HG03060 (cell line): ENCODE results near the gene AGAP1.
"Not testable (repeated sequence)": the region's sequence is repeated elsewhere in the genome, so short reads cannot be mapped to it uniquely, and the experiment has no call there.

Experiments
- ATAC-seq: cut with Tn5 transposase; IDR thresholded peaks from one replicate; pipeline ENCODE4 v1.9.1; 2021; ENCODE audit warnings: low read depth, moderate number of reproducible peaks; ENCODE audit not compliant: unreplicated experiment

Gene AGAP1

DNA sequence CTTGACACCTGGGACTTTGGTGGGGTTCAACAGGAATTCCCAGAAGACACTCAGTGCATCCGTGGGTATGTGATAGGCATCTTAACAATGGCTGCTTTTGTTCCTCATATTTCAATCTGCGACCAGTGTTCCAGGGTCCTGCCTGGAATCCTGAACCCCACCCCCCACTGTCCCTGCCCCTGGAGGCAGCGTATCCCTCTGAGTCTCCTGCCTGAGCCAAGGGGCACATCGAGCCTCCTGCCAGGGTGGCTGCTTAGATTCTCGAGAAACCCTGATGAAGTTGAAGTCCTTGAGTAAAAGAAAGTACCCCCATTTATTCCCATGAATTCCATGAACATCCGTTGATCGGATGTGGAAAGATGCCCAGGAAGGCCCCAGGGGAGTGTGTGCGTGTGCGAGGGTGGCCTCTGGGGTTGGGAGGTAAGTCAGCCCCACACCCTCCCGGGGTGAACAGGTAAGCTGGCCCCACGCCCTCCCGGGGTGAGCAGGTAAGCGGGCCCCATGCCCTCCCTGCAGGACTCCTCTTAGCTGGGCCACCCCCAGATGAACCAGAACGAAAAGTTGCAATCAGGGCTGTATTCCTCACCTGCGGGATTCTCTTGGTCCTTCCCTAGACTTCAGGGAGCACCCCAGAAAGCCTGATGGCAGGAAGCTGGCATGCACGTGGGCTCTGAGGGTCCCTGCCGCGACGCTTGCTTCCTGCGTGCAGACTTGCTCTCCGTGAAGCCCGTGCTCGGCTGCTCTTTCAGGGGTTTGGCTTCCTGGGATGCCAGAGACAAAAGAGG, 253.3 kb downstream of the AGAP1 start:
- ATAC-seq, result no peak

GRCh38 chr2:235747786-235748091, 253.9 kb downstream of the AGAP1 start:
- ATAC-seq, result no peak

DNA sequence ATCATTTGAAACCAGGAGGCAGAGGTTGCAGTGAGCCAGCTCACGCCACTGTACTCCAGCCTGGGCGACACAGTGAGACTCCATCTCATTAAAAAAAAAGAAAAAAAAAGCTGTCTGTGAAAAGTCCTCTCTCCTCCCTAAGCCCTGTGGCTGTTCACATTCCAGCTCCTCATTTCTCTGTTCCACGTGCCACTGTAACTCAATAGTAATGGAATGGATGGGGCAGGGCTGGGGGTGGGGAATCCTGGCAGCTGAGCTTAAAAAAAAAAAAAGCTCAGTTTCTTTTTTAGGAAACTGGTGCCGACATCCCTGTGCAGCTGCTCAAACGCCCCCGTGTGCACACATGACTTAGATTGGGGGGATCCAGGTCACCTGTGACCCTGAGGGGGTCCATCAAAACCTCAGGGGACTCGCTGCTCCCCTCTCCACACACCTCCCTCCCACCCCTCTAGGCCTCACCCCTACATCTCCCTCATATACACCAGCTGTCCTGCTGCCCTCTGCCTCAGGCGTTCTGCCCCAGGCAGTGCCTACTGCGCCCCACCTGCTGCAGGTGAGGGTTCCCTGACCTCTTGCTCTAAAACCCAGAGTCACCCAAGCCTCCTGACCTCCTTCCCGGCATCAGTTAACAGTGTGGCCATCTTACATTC, 255.4 kb downstream of the AGAP1 start:
- no peak for ATAC-seq

DNA sequence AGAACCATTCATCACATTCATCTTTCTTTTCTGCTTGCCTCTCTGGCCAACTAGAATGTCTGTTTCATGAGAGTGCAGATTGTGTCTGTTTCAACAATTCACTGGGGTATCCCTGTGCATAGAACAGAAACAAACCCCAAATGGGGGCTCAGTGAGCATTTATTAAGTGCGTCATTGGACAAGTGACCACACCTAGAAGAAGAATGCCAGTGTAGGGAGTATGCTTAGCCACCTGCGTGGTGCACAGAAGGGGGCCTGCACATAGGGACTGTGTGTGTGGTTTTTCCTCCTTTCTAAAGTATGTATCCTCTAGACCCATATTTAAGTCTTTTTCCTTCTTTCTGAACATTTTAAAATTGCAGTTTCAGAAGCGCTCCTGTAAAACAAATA, 255.9 kb downstream of the AGAP1 start:
- no peak for ATAC-seq

DNA sequence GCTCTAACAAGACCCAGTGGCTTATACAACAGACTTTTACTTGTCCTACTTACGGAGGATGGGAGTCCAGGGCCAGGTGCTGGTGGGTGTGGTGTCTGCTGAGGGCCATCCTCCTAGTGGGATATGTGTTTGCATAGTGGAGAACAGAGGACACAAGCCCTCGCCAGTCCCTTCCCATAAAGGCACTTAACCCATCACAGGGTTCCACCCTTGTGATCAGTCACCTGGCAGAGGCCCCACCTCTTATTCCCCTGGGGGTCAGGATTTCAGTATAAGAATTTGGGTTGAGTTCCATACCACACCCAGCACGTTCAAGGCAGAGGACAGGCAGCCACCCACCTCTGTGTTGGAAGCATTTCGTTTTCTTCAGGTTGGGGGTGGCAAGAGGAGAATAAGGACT, 259.0 kb downstream of the AGAP1 start:
- no peak for ATAC-seq

DNA sequence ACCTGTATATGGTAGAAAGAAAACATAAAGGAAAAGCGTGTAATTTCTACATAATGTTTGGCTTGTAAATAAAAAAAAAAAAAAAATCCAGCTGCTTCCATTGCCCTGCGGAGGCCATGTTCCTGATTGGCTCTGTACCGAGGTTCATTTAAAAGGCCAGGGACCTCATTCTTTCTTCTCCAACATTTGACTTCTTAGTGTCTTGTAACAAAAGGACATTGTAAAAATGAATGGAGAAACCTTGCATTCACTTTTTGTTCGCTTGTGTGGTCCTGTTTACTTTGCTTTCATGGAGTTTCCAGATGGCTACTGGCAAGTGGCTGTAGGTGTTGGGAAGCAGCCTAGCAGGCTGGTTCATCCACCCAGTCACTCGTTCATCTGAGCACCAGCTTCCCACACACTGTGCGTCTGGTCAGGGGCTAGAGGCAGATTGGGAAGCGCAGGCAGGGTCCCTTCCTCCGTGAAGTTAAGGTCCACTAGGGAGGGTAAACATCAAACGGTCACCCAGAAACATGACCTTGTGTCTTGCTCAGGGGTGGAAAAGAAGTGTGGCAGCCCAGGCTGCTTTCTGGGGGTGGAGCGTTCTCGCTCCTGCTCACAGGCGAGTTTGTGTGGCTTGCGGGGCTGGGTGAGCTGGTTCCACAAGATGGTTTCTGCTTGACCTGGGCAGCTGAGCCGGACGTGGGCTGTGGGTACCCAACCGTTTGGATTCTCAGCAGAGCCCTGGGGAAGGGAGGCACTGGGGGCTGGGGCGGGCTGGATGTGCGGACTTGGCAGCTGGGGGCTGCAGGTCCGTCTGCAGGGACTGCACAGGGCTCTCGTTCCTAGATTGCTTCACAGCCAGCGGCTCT, 260.7 kb downstream of the AGAP1 start:
- no peak for ATAC-seq

DNA sequence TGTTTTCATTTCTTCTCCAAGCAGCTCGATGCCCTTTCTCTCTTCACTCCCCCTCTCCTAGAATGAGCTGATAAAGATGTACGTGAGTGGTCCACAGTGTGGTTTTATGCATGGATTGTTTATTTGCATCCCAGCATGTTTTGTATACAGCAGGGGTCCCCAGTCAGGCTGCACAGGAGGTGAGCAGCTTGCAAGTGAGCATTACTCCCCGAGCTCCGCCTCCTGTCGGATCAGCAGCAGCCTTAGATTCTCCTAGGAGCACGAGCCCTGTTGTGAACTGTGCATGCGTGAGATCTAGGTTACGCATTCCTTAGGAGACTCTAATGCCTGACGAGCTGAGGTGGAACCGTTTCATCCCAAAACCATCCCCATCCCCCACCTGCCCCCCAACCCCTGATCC, 262.6 kb downstream of the AGAP1 start:
- ATAC-seq, result no peak

DNA sequence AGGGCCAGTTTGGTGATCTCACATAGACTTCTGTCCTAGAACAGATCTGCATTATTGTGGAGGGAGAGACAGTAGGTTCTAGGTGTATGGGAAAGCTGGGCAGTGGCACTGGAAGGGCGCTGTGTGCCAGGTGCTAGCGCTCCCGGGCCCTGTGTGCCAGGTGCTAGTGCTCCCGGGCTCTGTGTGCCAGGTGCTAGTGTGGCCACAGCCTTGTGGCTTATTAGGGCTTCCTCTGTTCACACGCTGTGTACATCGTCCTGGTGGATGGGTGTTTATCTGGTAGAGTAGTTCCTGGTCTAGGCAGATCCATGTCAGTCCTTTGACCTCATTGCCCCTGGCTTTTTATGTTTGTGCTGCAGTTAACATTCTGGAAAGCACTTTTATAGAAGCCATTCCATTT, 263.4 kb downstream of the AGAP1 start:
- no peak for ATAC-seq

DNA sequence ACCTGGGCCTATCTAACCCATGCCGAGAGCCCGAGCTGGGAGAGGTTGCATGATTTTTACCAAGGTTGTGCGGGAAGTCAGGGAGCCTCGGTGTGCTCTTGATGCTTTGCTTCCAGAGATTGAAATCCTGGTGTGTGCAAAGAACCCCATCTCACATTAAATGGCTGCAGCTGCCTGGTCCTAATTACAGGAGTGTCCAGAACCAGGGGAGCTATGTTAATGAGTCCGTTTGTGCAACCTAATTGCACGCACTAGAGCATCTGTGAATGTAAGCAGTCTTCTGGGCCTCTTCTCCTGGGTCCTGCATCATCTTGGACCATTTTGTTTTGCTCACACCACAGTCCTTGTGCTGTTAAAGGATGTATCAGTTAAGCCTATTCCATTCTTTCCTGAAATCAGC, 263.8 kb downstream of the AGAP1 start:
- no peak for ATAC-seq

DNA sequence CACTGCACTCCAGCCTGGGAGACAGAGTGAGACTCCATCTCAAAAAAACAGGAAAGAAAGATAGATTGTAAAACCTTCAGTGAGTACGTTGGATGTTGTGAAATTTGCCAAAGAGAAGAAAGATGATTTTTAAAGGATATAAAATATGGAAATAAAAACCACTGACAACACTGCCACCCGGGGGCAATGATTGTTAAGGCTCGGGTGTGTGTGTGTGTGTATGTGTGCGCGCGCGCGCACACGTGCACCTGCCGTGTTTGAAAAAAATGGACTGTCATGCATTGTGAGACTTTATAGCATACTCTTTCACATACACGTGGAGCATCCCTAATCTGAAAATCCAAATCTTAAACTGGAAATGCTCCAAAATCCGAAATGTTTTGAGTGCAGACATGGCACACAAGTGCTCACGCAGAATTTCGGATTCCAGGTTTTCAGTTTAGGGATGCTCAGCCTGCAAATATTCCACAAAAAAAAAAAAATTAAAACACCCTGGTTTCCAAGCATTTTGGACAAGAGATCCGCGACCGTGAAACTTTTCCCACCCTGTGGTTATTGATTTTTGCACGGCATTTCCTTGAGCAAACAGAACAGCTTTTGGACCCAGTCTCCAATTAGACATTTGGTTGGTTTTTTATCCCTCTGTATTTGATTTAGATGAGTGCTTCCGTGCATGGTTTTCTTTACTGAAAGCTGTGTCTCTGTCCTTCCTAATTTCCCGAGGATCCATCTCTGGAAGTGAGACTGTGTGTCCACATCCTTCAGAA, 269.2 kb downstream of the AGAP1 start:
- ATAC-seq, result no peak

- ATAC-seq, result no peak
Observed at GRCh38 chr2:235763816-235764215, 270.0 kb downstream of the AGAP1 start.

DNA sequence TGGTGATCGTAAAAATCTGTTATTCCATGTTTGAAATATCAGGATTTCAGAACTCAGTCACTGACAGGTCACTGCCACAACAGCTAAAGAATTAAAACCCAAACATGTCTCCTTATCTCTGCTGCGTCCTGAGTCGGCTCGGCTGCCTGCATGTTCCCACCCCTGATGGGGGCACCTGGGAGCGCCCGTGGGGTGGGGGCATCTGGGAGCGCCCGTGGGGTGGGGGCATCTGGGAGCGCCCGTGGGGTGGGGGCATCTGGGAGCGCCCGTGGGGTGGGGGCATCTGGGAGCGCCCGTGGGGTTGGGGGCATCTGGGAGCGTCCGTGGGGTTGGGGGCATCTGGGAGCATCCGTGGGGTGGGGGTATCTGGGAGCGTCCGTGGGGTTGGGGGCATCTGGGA, 270.6 kb downstream of the AGAP1 start:
- not testable (repeated sequence) for ATAC-seq

- ATAC-seq, result no peak
Observed at GRCh38 chr2:235765181-235765820, 271.5 kb downstream of the AGAP1 start.

DNA sequence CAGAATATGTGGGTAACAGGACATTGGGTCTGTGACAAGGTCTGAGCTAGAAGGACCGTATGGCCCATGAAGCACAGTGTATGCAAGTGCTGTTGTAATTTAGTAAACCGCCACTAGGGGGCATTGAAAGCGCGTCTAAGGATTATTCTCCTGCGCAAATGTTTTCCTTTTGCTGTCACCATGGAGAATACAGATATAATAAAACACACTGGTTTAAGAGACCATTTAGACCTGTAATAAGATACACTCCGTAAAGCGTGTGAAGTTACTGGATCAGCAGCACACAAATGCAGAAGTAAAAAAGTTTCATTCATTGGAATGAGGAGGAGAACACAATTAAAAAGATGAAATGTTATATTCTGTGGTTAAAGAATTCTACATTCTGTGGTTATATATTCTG, 272.4 kb downstream of the AGAP1 start:
- ATAC-seq, result no peak

- no peak for ATAC-seq
Observed at GRCh38 chr2:235768606-235769005, 274.8 kb downstream of the AGAP1 start.

- ATAC-seq, result no peak
Observed at GRCh38 chr2:235769046-235769445, 275.2 kb downstream of the AGAP1 start.

DNA sequence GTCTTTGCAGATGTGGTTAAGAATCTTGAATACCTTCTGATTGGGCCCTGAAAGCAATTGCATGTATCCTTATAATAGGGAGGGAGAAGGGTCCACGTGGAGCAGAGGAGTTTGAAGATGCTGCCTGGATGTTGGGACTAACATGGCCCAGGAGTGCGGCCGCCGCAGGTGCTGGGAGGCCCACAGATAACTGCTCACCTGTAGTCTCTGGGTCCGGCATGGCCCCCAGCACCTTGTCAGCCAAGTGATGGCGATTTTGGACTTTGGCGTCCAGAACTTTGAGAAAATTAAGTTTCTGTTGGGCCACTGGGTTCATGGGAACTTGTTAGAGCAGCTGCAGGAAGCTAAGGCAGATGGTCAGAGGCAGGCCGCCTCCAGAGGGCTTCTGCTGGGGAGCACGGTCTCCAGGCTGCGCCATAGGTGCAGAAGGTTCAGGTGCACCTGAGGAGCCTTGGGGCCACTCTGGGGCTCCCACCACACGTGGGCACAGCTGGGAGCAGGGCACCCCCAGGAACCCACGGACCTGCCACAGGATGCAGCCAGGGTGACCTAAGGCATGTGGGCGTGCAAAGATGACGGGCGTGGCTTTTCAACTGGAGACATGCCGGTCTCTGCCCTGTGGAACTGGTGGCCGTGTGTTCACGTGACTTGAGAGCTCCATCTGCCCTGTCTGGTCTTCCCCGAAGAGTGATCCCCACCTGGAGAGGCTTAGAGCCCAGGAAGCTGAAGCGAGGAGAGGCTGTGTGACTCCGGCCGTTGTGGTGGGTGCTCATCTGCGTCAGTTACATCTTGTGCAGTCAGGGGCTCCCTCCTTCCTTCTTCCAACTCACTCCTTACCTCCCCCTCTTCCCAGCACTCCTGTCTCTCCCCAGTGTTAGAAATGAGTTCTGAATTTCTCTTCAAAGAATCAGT, 277.3 kb downstream of the AGAP1 start:
- no peak for ATAC-seq

DNA sequence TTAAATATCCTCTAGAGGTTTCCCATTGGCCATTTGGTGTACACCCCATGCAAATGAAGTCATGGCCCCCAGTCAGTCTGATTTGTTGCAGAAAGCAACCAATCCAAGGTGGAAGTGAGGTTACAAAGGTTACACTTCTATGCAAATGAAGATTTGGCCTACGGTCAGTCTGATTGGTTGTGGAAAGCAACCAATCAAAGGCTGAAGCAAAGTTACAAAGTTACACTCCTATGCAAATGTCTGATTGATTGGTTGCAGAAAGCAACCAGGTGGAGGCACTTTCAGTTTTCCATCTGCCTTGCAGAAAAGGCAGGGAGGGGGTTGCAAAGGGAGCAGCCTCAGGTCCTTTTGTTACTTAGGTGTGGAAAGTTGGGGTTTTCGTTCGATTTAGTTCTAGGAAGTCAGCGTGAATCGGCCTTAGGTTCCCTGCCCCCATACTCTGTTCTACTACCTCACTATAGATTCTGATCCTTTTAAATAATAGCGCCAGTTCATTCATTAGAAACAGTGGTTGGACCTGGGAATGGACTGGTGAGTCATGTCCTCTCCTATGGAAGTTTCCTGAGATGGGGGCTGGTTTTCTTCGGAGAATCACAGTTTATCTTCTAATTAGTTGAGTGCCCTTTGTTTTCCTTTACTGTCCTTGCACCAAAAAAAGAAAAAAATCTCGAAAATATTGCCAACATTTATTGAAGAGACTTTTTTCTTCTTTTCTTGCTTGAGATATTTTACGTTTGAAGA, 279.5 kb downstream of the AGAP1 start:
- no peak for ATAC-seq
